GM21529 (cell line): ENCODE data around the gene SLC22A31.
"Not testable (repeated sequence)": the region's sequence is repeated elsewhere in the genome, so short reads cannot be mapped to it uniquely, and the experiment has no call there.

Source experiments
- ATAC-seq: cut with Tn5 transposase; IDR thresholded peaks from one replicate; pipeline ENCODE4 v1.9.1; 2021; ENCODE audit not compliant: unreplicated experiment

SLC22A31 gene

DNA sequence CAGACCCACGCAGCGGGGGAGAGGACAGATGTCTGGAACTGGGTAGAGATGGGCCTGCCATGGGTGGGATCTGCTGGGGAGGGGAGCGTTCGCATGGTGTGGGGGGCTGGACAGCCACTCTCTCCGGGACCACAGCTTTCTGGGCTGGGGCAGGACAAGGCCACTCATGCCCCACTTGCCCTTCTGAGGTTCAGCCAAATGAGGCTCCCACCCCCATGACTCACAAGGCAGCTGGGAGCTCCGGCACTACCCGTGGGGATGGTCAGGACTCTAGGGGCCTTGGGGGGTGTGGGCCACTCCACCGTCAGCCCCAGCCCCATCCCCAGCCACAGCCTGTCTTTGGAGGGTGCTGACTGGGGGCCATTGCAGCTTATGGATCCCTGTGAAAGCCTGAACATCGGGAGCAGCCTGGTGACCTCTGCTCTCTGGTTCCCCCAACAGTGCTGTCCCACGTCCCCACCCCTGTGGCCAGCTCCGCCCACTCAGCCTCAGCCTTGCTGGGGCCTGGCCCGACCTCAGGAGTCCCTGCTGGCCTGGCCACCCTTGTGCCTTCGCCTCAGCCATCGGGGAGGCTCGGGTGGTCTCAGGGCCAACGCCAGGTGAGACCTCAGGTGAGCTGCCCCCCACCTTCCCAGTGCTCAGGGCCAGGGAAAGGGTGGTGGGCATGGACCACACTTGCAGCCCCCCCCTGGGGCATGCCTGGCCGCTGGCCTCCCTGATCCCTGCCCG lies 33.5 kb downstream of the SLC22A31 start:
- ATAC-seq: no peak

DNA sequence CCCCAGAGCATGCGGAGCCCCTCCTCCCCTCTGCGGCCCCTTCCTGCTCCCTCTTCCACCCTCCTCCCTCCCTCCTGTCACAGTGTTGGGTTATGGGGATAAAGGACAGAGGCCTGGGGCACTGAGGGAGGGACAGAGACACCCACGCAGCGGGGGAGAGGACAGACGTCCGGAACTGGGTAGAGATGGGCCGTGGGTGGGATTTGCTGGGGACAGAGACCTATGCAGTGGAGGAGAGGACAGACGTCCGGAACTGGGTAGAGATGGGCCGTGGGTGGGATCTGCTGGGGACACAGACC lies 34.7 kb downstream of the SLC22A31 start:
- ATAC-seq: not testable (repeated sequence)

DNA sequence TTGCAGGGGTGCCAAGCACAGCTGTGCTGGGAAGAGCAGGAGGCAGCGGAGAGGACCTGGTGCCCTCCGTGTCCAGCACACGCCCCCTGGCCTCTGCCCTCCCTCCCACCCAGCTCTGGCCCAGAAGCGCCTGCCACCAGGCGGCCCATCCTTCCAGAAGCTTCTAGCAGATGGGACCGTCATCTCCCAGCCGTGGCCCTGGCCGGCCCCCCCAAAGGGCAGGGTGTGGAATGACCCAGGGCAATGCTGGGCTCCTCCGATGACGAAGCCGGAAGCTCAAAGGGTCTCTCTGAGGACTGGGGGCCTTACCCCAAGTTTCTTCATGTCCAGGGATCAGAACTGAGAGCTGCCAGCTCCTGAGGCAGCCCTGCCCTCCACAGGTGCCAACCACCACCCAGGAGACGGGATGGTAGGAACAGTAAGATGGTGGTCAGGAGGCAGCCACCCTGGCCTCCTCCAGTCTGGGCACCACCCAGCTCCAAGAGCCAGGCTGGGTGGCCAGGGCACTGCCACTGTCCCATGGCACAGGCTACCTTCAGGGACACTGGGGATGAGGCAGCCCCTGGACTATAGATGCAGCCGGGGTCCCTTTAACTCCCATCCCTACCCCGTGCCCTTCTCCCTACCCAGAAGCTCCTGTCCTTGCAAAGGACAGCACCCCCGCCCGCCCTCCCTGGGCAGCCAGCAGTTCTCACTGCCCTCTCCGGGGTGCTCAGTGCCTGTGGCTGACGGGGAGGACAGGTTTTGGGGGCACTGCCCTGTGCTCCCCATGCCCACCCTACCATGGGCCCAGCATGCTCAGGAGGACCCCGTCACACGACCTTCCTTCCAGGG lies 35.3 kb downstream of the SLC22A31 start:
- no peak for ATAC-seq

DNA sequence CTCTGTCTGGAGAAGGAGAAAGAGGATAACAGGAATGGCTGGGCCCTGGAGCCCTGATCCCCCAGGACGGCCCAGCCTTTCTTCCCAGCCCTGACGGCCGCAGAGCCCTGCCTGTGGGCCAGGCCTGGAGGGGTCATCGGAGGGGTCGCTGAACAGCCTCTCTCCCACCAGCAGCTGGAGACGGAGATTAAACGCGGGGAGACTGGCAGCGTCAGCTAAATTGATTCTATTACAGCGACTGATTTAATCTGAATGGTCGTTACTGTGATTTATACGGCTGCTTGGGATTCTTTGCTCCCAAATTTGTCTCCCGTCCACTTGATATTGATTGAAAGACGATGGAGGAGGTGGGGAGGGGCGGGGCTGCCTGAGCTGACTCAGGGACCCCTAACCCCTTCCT lies 35.9 kb downstream of the SLC22A31 start:
- no peak for ATAC-seq

DNA sequence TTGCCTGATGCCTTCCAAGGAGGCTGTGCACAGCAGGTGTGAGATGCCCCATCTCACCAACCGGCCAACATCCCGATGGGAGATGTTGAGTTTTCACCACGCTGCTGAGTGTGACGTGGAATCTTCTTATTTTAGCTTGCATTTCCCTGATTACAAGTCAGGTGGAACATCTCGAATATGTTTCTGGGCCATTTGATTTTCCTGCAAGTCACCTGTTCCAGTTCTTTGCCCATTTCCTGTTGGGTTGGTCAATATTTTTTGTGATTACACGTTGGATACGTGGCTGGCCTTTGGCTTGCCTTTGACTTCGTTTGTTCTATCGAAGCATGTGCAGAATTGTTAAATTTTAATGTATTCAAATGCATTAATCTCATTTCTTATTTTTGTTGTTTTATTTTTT lies 37.0 kb downstream of the SLC22A31 start:
- no peak for ATAC-seq

DNA sequence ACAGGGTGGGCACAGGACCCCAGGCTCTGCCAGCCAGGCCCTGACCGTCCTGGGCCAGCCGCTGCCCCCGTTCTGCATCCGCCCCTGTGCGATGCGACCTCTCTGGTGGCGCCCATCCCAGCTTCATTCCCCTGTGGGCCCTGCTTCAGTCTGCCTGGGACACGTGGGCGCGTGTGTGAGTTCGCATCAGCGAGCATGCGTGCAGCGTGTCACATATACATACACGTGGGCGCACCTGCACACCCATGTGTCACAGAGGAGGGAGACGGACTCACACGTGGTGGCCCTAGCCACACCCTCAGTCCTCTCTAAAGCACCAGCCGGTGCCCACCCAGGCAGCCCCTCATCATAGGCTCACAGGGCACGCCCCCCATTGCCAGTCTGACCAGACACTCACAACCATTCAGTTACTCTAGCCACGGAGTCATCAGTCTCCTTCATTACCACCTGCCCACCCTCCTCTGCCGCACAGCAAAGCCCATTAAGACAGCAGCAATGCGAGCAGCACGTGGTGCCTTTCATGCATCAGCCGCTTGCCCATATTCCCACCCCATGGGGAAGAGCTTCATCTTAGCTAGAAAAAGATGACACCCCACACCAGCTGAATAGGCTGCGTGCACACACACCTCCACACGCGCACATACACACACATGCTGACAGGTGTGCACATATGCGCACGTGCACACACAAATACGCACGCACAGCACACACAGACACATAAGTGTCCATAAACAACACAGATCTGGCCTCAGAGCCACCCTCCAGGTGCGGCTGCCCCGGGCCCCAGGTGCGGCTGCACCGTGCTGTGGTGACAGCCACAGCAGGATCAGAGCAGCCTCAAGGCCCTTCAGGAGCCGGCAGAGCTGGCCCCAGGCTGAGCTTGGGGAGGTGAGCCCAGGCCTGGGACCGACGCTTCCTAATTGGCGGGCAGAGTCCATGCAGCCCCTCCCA lies 38.3 kb downstream of the SLC22A31 start:
- ATAC-seq: no peak

DNA sequence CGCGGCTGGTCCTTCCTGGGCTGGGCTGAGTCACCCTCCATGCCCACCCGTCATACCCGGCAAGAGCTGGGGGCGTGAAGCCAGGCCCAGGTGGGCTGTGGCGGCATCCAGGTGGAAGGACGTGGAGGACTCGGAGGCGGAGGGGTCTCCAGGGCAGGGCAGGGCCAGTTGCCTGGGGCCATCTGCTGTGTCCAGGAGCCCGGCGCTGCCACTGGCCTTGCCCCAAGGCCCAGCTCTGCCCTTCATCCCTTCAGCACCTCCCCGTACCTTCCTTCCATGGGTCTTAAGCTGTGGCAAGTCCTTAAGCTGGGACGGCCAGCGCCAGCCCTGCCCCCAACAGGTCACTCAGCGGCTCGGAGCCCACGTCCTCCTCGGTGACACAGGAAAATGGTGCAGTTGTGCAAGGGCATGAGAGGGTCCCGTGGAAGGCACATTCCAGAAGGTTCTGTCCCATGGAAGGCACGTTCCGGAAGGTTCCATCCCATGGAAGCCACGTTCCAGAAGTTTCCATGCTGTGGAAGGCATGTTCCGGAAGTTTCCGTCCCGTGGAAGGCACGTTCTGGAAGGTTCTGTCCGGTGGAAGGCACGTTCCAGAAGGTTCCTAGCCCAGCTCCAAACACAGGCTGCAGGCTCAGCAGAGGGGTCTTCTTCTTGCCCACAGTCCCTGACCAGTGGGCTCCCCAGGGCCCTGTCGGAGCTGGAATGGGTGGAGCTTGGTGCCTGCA lies 39.2 kb downstream of the SLC22A31 start:
- ATAC-seq: no peak

DNA sequence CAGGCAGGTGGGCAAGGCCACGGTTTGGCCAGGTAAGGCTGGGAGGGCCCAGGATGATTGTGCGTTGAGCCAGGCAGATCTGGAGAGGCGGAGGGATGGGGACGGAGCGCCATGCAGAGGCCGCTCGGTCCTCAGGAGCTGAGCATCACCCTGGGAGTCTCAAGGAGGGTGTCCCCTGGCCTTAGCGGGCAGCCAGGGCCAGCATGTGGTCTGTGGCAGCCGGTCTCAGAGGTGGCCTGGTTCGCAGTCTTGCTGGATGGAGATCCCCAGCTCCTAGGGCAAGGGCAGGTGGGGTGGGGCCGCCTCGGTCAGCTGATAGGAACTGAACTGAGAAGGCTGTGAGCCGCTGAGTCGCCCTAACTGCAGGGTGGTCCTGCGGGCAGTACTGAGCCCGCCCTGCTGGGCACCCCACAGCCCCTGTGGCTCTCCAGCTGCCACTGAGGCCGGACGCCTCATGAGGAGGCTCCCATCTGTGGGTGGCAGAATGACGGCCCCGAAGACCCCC lies 40.4 kb downstream of the SLC22A31 start:
- ATAC-seq: no peak

DNA sequence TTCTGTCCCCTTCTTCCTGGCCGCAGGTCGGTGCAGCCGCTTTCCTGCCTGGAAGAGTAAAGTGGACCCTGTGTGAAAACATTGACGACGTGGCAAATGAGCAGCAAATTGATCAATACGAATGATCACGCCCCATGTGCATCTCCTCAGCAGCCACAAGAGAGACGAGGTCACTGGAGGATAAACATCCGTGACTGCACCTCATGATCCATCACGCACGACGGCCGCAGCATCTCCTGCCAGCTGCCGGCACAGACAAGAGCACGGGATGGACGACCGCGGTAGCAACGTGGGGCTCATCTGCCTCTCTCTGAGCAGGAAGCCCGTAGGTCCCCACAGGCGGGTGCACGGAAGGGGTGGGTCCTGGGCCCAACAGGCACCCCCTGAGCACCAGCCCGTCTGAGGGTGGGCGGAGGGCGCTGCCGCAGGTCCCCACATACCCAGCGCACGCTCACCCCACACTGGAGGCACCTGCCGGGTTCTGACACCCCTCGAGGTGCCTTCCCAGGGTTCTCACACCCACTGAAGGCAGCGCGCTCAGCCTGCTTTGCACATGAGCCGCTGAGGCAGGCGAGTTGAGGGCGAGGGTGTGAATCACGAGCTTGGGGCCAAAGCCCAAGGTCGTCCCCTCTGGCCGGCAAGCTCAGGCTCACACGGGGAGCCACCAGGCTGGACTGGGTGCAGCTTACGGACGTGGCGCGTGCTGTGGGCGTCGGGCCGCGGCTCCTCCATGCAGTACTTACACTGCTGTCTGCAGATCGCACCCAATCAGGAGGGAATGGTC lies 41.1 kb downstream of the SLC22A31 start:
- ATAC-seq: no peak

DNA sequence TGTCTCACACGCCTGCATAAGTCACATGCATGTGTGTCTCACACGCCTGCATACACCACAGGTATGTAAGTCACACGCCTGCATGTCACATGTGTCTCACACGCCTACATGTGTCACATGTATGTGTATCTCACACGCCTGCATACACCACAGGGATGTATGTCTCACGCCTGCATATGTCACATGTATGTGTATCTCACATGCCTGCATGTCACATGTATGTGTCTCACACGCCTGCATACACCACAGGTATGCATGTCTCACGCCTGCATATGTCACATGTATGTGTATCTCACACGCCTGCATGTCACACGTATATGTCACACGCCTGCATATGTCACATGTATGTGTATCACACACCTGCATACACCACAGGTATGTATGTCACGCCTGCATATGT lies 42.6 kb downstream of the SLC22A31 start:
- ATAC-seq: no peak

DNA sequence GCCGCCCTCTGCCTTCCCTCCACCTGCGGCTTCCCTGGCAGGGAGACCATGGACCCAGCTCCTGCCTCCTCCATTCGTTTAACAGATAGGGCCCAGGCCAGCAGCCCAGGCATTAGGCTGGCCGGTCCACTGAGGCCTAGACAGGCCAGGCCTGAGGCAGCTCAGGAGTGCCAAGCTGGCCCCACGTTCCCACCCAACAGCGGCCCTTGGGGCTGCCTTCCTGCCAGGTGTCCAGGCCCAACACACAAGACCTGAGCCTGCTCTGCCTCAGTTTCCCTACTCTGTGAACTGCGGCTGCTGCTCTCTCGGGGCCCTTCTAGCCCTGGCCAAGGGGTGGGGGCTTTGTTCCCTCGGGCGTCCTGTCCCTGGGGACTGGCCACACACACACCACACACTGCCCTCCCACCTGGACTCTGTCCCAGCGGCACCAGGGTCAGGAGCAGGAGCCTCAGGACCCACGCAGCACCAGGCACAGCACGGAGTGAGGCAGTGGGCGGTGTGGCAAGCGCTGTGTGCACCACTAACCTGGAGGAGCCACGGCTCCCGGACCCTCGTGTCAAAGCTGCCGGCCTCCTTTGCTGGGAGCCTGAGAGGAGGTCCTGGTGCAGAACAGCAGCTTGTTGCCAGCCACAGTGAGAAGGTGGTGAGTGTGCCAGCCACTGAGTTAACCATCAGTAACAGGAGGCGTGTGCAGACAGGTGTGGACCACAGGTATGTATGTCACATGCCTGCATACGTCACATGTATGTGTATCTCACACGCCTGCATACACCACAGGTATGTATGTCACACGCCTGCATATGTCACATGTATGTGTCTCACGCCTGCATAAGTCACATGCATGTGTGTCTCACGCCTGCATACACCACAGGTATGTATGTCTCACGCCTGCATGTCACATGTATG lies 43.3 kb downstream of the SLC22A31 start:
- no peak for ATAC-seq

DNA sequence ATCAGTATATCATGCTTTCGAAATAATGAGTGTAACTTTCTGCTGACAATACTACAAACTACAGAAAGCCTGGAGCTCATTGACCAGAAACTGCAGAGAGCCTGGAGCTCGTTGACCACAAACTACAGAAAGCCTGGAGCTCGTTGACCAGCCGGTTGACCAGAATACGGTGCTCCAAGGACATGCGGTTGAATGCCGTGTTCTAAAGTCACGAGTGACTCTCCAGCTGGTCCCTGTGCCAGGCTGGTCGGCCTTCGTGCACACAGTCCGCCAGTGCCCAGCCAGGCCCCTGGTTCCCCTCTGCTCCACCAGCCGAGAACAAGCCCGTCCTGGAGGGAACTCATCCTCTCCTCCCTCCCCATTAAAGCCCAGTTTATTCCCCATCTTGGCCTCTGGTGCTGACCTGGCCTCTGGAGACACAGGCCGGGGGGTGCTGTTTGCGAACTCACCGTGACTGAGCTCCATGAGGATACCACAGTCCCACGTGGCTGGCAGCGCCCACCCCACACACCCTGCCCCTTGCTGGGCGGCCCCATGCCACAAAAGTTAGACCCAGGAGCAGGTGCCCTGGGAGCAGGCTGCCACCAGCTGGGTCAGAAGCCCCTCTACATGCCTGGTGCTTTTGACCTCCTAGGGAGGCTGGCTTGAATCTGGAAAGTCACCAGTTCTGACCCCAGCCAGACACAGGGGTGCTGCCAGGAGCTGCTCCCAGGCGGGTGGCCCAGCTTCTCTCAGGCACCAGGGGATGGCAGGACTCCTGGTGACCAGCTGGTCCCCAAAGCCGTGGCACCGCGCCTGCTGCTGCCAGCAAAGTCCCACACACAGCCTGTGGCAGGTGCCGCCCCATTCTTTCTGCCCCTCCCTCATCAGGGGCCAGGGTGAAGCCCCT lies 44.2 kb downstream of the SLC22A31 start:
- no peak for ATAC-seq

DNA sequence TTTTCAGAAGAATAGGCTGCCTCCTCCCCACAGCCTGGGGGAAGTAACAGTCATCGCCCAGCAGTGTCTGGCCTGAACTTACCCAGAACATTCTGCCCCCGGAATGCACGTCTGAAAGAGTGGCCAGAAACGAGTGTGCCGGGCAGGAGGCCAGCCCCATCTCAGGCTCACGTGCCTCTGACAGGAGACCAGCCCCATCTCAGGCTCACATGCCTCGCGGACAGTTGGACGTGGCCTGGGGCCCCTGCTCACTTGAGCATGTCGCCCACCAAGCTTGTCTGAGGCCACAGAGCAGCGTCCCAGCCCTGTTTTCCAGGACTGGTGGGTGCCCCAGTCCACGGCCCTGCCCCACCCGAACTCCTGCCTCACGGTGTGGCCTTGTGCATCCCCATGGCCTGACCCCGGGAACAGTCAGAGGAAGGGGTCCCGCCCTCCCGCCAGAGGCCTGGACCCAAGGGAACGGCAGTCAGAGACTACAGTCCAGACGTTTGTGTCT lies 45.1 kb downstream of the SLC22A31 start:
- ATAC-seq: no peak

DNA sequence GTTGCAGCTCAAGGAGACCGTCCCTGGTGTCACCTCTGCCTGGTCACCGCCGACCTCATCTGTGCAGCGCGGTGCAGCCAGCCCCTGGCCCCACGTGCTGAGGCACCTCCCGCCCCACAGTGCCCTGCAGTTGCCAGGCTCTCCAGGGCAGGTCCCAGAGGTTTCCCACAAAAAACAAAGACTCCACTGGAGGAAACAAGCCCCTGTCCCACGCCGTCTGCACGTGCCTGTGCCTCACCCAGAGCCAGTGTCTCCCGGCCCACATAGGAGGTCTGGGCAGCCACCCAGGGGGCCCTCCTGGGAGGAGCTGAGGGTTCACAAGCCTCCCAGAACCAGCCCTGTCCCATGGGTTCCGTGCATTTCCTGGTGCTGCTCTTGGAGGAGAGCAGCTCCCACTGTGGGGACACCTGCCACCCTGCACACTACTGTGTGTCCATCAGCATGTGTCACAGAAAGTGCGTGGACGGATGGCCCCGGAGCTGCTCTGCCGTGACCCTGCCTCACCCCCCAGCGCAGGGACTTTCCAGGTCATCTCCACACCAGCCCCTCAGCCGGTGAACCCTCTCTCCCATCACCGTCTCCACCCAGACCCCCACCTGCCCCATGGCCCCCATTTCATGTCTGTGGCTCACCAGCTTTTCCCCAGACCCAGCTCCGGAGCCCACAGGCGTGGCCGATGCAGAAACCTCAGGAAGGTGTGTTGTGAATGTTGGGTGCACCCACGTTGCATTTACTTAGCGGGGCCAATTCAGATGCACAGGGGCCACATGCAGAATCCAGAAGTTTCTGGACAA lies 45.8 kb downstream of the SLC22A31 start:
- no peak for ATAC-seq

DNA sequence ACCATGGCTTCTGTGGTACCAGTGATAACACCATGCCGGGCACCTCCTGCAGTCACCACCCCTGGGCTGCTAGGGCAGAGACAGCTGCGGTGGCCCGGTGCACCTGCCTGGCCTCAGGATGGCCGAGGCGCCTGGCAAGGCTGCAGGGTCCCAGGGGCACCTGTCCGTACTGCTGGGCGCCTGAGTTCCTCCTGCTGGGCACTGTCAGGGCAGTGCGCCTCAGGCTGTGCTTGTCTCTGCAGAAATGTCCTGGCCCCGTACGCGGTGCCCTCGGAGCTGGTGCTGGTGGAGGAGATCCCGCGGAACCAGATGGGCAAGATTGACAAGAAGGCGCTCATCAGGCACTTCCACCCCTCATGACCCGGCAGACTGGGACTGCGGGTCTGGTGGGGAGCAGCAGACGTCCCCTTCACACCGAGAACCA lies 46.5 kb downstream of the SLC22A31 start:
- no peak for ATAC-seq

DNA sequence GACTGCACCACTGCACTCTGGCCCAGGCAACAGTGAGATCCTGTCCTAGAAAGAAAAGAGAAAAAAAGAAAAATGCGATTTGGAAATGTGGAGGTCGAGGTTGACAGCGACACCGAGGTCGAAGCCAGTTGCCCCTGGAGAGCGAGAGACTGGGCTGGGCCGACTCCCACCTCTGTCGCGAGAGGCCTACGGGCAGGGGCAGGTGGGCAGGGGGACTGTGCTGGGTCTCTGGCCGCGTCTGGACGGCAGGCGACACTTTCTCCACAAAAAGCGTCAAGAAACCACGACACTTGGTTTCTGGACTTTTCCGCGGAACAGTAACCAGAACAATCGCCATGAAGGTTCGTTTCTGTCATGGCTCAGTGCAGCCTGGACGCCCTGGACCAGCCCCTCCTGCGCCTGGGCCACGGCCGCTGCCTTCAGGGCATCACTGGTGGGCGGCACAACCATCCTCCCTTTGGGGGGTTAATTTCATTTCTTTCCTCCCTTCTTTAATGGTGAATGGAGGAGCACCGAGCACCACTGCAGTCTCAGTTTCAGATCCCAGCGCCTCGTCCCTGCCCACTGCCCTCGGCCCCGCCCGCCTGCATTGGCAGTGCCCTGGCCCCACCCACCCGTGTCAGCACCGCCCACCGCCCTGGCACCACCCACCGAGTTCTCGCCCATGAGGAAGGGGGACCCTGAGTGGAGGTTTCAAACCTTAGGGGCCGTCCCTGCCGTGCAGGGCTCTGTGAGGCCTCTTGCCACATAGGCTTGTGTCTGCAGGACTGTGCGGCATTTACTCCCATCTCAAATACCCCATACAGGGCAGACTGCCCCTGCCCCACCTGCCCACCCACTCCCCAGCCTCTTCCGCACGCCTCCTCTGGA lies 47.3 kb downstream of the SLC22A31 start:
- no peak for ATAC-seq
